B cell (primary cell): ENCODE measurements around the gene RBPJ. TPM values are rescaled to one million over a fixed set of nuclear protein-coding genes. Genes with fewer than 3 reads are reported as not detected.

ENCODE experiments used
- ATAC-seq: fragments of 200-7000 bp; cut with Tn5 transposase; one replicate; pipeline ENCODE4 v1.10.0; 2021; ENCODE audit warnings: low read depth, mild to moderate bottlenecking, moderate number of reproducible peaks, moderate library complexity
- CTCF ChIA-PET: fragments of 350-600 bp; sonication (Branson Sonifier 250); formaldehyde crosslinking; loops from one replicate; lab custom pipeline; 2021; ENCODE audit warnings: antibody characterized with exemption, inconsistent platforms; lab: Charles Lee
- POLR2A ChIA-PET: fragments of 350-600 bp; sonication (Branson Sonifier 250); formaldehyde crosslinking; loops from one replicate; lab custom pipeline; 2021; ENCODE audit warnings: antibody characterized with exemption; lab: Charles Lee
- DNase-seq: peaks from one replicate; pipeline ENCODE4 v3.0.0; 2013
- H2AFZ ChIP-seq: 2 replicates; pipeline ENCODE4 v1.6.1; 2012; ENCODE audit warnings: mild to moderate bottlenecking, low read depth, low read length; ENCODE audit not compliant: insufficient read depth, poor library complexity, severe bottlenecking
- H3K27ac ChIP-seq, 2 donors: 1 replicate in 1 of 2; 2 replicates in 1 of 2; pipeline ENCODE4 v1.5.1; 2012 to 2013; ENCODE audit warnings: low read length in 2 of 2, mild to moderate bottlenecking in 2 of 2, moderate library complexity in 1 of 2
- H3K27me3 ChIP-seq, 4 experiments: fragments of 200-600 bp in 1 of 4; sonication (generic) in 1 of 4; replicated peaks in 1 of 4; 1 replicate in 2 of 4; 2 replicates in 2 of 4; pipeline versions ENCODE4 v1.6.1 to v1.7.0; 2013 to 2016; ENCODE audit warnings: low read length in 3 of 4, mild to moderate bottlenecking in 2 of 4, mixed read lengths in 1 of 4, moderate library complexity in 1 of 4; ENCODE audit not compliant: insufficient read depth in 4 of 4, control insufficient read depth in 3 of 4; ENCODE audit errors: control extremely low read depth in 1 of 4
- H3K36me3 ChIP-seq, 2 experiments: replicated peaks in 1 of 2; 1 replicate in 1 of 2; 2 replicates in 1 of 2; pipeline versions ENCODE4 v1.6.1 to v1.7.1; 2013; ENCODE audit warnings: low read length in 1 of 2; ENCODE audit not compliant: insufficient read depth in 2 of 2, control insufficient read depth in 1 of 2; ENCODE audit errors: control extremely low read depth in 1 of 2, extremely low read depth in 1 of 2
- H3K4me1 ChIP-seq, 2 donors: fragments of 200-600 bp in 1 of 2; sonication (generic) in 1 of 2; 1 replicate in 1 of 2; 2 replicates in 1 of 2; pipeline versions ENCODE4 v1.5.1 to v1.6.1; 2013 to 2017; ENCODE audit warnings: low read length in 2 of 2; ENCODE audit not compliant: control insufficient read depth in 2 of 2, insufficient read depth in 2 of 2
- H3K4me2 ChIP-seq: replicated peaks from 2 replicates; pipeline ENCODE3; 2012; ENCODE audit warnings: mild to moderate bottlenecking, low read depth, low read length; ENCODE audit not compliant: poor library complexity, severe bottlenecking
- H3K4me3 ChIP-seq, 5 experiments: fragments of 200-600 bp in 1 of 5; sonication (generic) in 1 of 5; 1 replicate in 3 of 5; 2 replicates in 2 of 5; pipeline versions ENCODE4 v1.5.1 to v1.7.0; 2011 to 2016; ENCODE audit warnings: low read length in 4 of 5, mild to moderate bottlenecking in 4 of 5, low read depth in 2 of 5, control low read depth in 1 of 5, moderate library complexity in 1 of 5; ENCODE audit not compliant: insufficient read depth in 1 of 5; ENCODE audit errors: control extremely low read depth in 1 of 5, extremely low read depth in 1 of 5
- H3K79me2 ChIP-seq: fragments of 200-600 bp; sonication (generic); one replicate; pipeline ENCODE4 v1.6.0; 2016; ENCODE audit warnings: low read length; ENCODE audit not compliant: control insufficient read depth, insufficient read depth
- H3K9ac ChIP-seq: fragments of 200-600 bp; sonication (generic); 2 replicates; pipeline ENCODE4 v1.6.1; 2017; ENCODE audit warnings: mild to moderate bottlenecking, low read length, moderate library complexity
- H3K9me3 ChIP-seq, 3 donors: one replicate each; pipeline versions ENCODE4 v1.6.1 to v1.7.1; 2013; ENCODE audit warnings: low read length in 2 of 3; ENCODE audit not compliant: control insufficient read depth in 2 of 3, insufficient read depth in 1 of 3; ENCODE audit errors: control extremely low read depth in 1 of 3
- H4K20me1 ChIP-seq: 2 replicates; pipeline ENCODE4 v1.6.0; 2012; ENCODE audit warnings: mild to moderate bottlenecking, low read length; ENCODE audit not compliant: insufficient read depth, control insufficient read depth, poor library complexity, severe bottlenecking
- H3K27ac Mint-ChIP-seq: one replicate; pipeline ENCODE4 v1.8.0; 2021; ENCODE audit warnings: mixed read lengths
- H3K27me3 Mint-ChIP-seq: one replicate; pipeline ENCODE4 v1.8.0; 2021; ENCODE audit warnings: mixed read lengths
- H3K4me1 Mint-ChIP-seq: one replicate; pipeline ENCODE4 v1.8.0; 2021; ENCODE audit warnings: mixed read lengths
- H3K4me3 Mint-ChIP-seq: one replicate; pipeline ENCODE4 v1.8.0; 2021; ENCODE audit warnings: mixed read lengths
- H3K9me3 Mint-ChIP-seq: one replicate; pipeline ENCODE4 v1.8.0; 2022; ENCODE audit warnings: mixed read lengths; ENCODE audit not compliant: insufficient read depth
- CTCF ChIP-seq: fragments of 200-600 bp; IDR thresholded peaks from one replicate; pipeline ENCODE4 v1.8.0; 2022; ENCODE audit warnings: antibody characterized with exemption, mild to moderate bottlenecking
- EZH2 ChIP-seq: IDR thresholded peaks from 2 replicates; pipeline ENCODE4 v1.6.1; 2012; ENCODE audit warnings: borderline replicate concordance, low read depth, mild to moderate bottlenecking, moderate library complexity, low read length; ENCODE audit not compliant: insufficient read depth, poor library complexity, severe bottlenecking
- WGBS: methylation state at CpG from one replicate; pipeline ENCODE4 v1.1.5; 2013; ENCODE audit warnings: missing lambda C conversion rate; ENCODE audit not compliant: insufficient coverage; 5-methylcytosine and 5-hydroxymethylcytosine counted together
- intact Hi-C: fragments of 100-400 bp; cut with micrococcal nuclease; formaldehyde crosslinking; loops from one replicate; pipeline ENCODE4 v1.10.0; 2022
- polyA plus RNA-seq: library from polyadenylated mRNA; depleted of rRNA; stranded (reverse); fragments of >200 nt; gene quantifications from 2 replicates; pipeline ENCODE4 v1.2.3, GENCODE V29; 2012
- total RNA-seq, 2 donors: library from RNA; stranded (reverse); fragments of 120-200 nt in 1 of 2; gene quantifications; 1 replicate in 1 of 2; 2 replicates in 1 of 2; pipeline versions ENCODE4 v1.2.3 to v1.2.4, GENCODE V29; 2013 to 2022

RBPJ gene
- total and polyA plus RNA-seq, 2 donors (not counting 1 experiment from before 2014, with no cell fraction given) = 10.6 to 50.1 TPM

- peaks cover 4% of the 10 kb centered on the region for H3K9me3 Mint-ChIP-seq
- intact Hi-C loops = loop anchor here (2.0 kb wide), 1 partner anchor 64 kb away; no protein-coding TSS in a partner anchor
- CTCF ChIA-PET = interaction anchor here (1.4 to 2.8 kb wide), 2 partner anchors 8 to 75 kb away, joined by 3 to 10 read pairs; no protein-coding TSS in a partner anchor
These were observed 81.6 kb downstream of the RBPJ start for GRCh38 chr4:26402458-26402857.

More at GRCh38 chr4:26402458-26402857, 81.6 kb downstream of the RBPJ start:
- Mint-ChIP-seq H3K4me3 (no peak overlapping the region), H3K27me3 (no peaks in the 10 kb centered on the region), H3K4me1 (peaks cover 14% of the 10 kb centered on the region), H3K27ac (no peak overlapping the region)
- no peak overlapping the region for H2AFZ ChIP-seq
- POLR2A ChIA-PET = no interaction called here
- peaks cover 1 to 8% of the 10 kb centered on the region in 2 experiments for H3K36me3 ChIP-seq
- no peak for ATAC-seq
- no peak overlapping the region for H3K27ac ChIP-seq
- no peak overlapping the region for H3K9ac ChIP-seq
- H4K20me1 ChIP-seq = no peaks in the 10 kb centered on the region
- no peak overlapping the region for H3K4me2 ChIP-seq
- WGBS = 52% methylated on average over 2 of the region's 3 CpGs
- H3K4me1 ChIP-seq = peaks cover 0 to 2% of the 10 kb centered on the region in 2 donors
- no peak for DNase-seq
- TF ChIP-seq EZH2 (no peak), CTCF (no peak)
- no peaks in the 10 kb centered on the region for H3K79me2 ChIP-seq
- H3K4me3 ChIP-seq = no peak overlapping the region
- no peaks in the 10 kb centered on the region for H3K27me3 ChIP-seq
- H3K9me3 ChIP-seq = peaks cover 0 to 10% (median 3%) of the 10 kb centered on the region in 3 donors
